ENCODE data around the gene ABCA7. TPM values are rescaled to one million over a fixed set of nuclear protein-coding genes. Genes with fewer than 3 reads are reported as not detected.

ABCA7 gene
- total RNA-seq, 1 experiment from 2014 or later: 91.4 TPM

GRCh38 chr19:1102407-1103131 is 62.7 kb downstream of the ABCA7 start:
- POLR2A ChIA-PET: interaction anchor here (1.0 to 3.6 kb wide), 6 partner anchors 11 to 167 kb away, joined by 3 to 17 read pairs (median 5); partner anchors contain the start of gene CIRBP
- Histone ChIP-seq H3K4me3 (replicated peaks in 1 of 2; ENCODE audit: low read depth in 1 of 2, low read length in 2 of 2) (peak overlapping the region; percentile 59 to 88), H3K79me2 (ENCODE audit: insufficient read depth, low read length) (peaks cover 24% of the 10 kb centered on the region), H3K9ac (ENCODE audit: low read length) (peak overlapping the region; percentile 76), H3K36me3 (ENCODE audit: control insufficient read depth in 1 of 2, insufficient read depth in 2 of 2, low read length in 2 of 2) (peaks cover 4 to 15% of the 10 kb centered on the region in 2 experiments; a peak in 3 of 4 replicates), H3K4me1 (ENCODE audit: control insufficient read depth in 1 of 2, insufficient read depth in 2 of 2, low read length in 2 of 2) (peaks cover 32 to 83% of the 10 kb centered on the region in 2 experiments), H3K27ac (ENCODE audit: low read depth, low read length) (peak overlapping the region; percentile 99), H3K4me2 (ENCODE audit: low read length) (peak overlapping the region; percentile 81), H3K9me2 (ENCODE audit: insufficient read depth) (no peaks in the 10 kb centered on the region), H3K27me3 (ENCODE audit: insufficient read depth, low read length) (no peaks in the 10 kb centered on the region), H4K20me1 (ENCODE audit: insufficient read depth) (no peaks in the 10 kb centered on the region), H3K9me3 (ENCODE audit: control insufficient read depth in 1 of 2, insufficient read depth in 1 of 2, low read depth in 1 of 2, low read length in 2 of 2) (peaks cover 0 to 4% of the 10 kb centered on the region in 2 experiments; a peak in 1 of 4 replicates), H2AFZ (ENCODE audit: low read depth, low read length, poor library complexity, severe bottlenecking) (no peak overlapping the region)
- intact Hi-C loops (cut with micrococcal nuclease): loop anchor here (5.0 kb wide), 4 partner anchors 40 to 140 kb away; partner anchors contain the start of genes ATP5F1D and CNN2
- TF ChIP-seq FOSL1 (IDR thresholded peaks at IDR 0.05; ENCODE audit: low read depth) (peak; percentile 94), ATF3 (IDR thresholded peaks at IDR 0.05) (no peak), SIN3A (IDR thresholded peaks at IDR 0.05; ENCODE audit: low read depth) (0 out of 2 replicates have a peak, but pooled peaks have one; percentile 78), EGR1 (IDR thresholded peaks at IDR 0.05; ENCODE audit: low read depth) (peak; percentile 87), REST (IDR thresholded peaks at IDR 0.05; ENCODE audit: low read depth) (no peak), CEBPB (IDR thresholded peaks at IDR 0.05; ENCODE audit: low read depth) (no peak), ZBTB33 (IDR thresholded peaks at IDR 0.05; ENCODE audit: extremely low read depth, insufficient replicate concordance, low read length) (peak; percentile 17), JUND (IDR thresholded peaks at IDR 0.05) (peak; percentile 96), EZH2 (IDR thresholded peaks at IDR 0.05) (no peak), SP1 (IDR thresholded peaks at IDR 0.05; ENCODE audit: low read depth) (peak; percentile 88), MAX (IDR thresholded peaks at IDR 0.05) (peak; percentile 89), POLR2A (IDR thresholded peaks at IDR 0.05; ENCODE audit: borderline replicate concordance, extremely low read depth, insufficient read depth, insufficient read length) (no peak)
- peak; percentile 95 for DNase-seq (ENCODE audit: low read depth, low spot score)
- BruUV-seq (replicated peaks): no TSS peak
- CTCF ChIA-PET: interaction anchor here (0.7 kb wide), 1 partner anchor 11 kb away, joined by 4 read pairs; no protein-coding TSS in a partner anchor
- ATAC-seq: peak; percentile 25
- RAD21 ChIA-PET (ENCODE audit: low non-redundant PET in 1 of 2, low total read pairs in 2 of 2, uncharacterized antibody in 2 of 2, unreplicated experiment in 2 of 2): interaction anchor here in 1 of 2 experiments (0.7 kb wide), 1 partner anchor 38 kb away, joined by 3 read pairs; no protein-coding TSS in a partner anchor

Measured in HCT116 (cell line).